ENCODE data around the gene MRE11. TPM values are rescaled to one million over a fixed set of nuclear protein-coding genes. Genes with fewer than 3 reads are reported as not detected.

Gene MRE11
- total and polyA plus RNA-seq, 9 donors, result 5.6 to 23.5 (median 18.4) TPM

- Histone ChIP-seq H3K36me3 (no peaks in the 10 kb centered on the region), H3K27ac (peak overlapping the region in 1 of 2 donors; percentile 14), H3K4me3 (no peak overlapping the region), H3K4me1 (ENCODE audit: insufficient read depth) (peaks cover 3% of the 10 kb centered on the region), H3K27me3 (no peaks in the 10 kb centered on the region), H3K9me3 (no peaks in the 10 kb centered on the region)
- 31 to 47% (median 39%) methylated on average over 6 of the region's 6 CpGs for WGBS, 3 donors
- TF ChIP-seq CTCF (IDR thresholded peaks at IDR 0.05) (no peak), EP300 (IDR thresholded peaks at IDR 0.05) (no peak), POLR2A (IDR thresholded peaks at IDR 0.05) (no peak)
- DNase-seq, result no peak
- intact Hi-C loops (cut with DNase I), result no loop called here
Observed at GRCh38 chr11:94533696-94534630, 40.3 kb upstream of the MRE11 start.

- H3K9me3 ChIP-seq, result no peaks in the 10 kb centered on the region
- H3K27ac ChIP-seq, result no peak overlapping the region
- intact Hi-C loops (cut with DNase I), result no loop called here
- WGBS, 3 donors, result 90 to 97% (median 95%) methylated on average over 1 of the region's 1 CpG
- TF ChIP-seq EP300 (IDR thresholded peaks at IDR 0.05) (no peak), POLR2A (IDR thresholded peaks at IDR 0.05) (no peak), CTCF (IDR thresholded peaks at IDR 0.05) (no peak)
- H3K4me3 ChIP-seq, result no peak overlapping the region
- peaks cover 3% of the 10 kb centered on the region for H3K4me1 ChIP-seq (ENCODE audit: insufficient read depth)
- H3K36me3 ChIP-seq, result no peaks in the 10 kb centered on the region
- no peak for DNase-seq
- H3K27me3 ChIP-seq, result no peaks in the 10 kb centered on the region
Observed at GRCh38 chr11:94533206-94533605, 39.6 kb upstream of the MRE11 start.

DNA sequence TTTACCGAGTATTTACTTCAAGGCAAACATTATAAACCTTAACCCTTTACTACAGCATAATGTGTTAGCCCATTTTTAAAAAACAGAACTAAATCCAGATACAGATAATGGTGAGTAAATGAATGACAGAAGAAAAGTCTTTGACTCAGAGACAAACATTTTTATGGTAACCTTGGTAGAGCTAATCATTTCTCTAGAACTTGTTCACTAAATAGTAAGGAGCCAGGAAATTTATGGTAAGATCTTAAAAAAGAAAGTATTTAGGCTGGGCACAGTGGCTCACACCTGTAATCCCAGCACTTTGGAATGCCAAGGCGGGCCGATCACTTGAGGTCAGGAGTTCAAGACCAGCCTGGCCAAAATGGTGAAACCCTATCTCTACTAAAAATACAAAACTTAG, 38.6 kb upstream of the MRE11 start:
- Histone ChIP-seq H3K27ac (no peak overlapping the region), H3K4me3 (no peak overlapping the region), H3K9me3 (no peaks in the 10 kb centered on the region), H3K36me3 (no peaks in the 10 kb centered on the region), H3K27me3 (no peaks in the 10 kb centered on the region), H3K4me1 (ENCODE audit: insufficient read depth) (peaks cover 3% of the 10 kb centered on the region)
- DNase-seq, result no peak
- TF ChIP-seq CTCF (IDR thresholded peaks at IDR 0.05) (no peak), EP300 (IDR thresholded peaks at IDR 0.05) (no peak), POLR2A (IDR thresholded peaks at IDR 0.05) (no peak)
- WGBS, 3 donors, result 84 to 94% (median 90%) methylated on average over 3 of the region's 3 CpGs
- intact Hi-C loops (cut with DNase I), result no loop called here

DNA sequence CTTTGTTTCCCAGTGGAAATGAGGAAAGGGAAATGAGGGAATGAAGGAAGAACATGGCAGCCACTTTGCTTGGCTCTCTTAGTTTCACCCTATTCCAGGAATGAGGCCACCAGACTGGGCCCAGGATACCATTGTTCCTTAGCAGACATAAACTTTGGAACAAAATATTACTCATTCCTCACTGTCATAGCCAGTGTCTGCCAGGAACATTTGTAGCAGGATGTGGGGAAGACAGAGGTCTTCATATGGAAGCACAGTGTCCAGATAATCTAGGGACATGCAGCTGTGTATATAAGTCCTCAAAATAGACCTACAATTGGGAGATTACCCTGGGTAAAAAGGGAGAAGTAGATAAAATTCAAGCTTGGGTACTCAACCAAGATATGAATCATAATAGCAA, 34.9 kb upstream of the MRE11 start:
- no peaks in the 10 kb centered on the region for H3K9me3 ChIP-seq
- no peak overlapping the region for H3K4me3 ChIP-seq
- no peaks in the 10 kb centered on the region for H3K27me3 ChIP-seq
- H3K27ac ChIP-seq, result no peak overlapping the region
- H3K4me1 ChIP-seq (ENCODE audit: insufficient read depth), result no peaks in the 10 kb centered on the region
- intact Hi-C loops (cut with DNase I), result loop anchor here in 1 of 4 donors (10.0 kb wide), 1 partner anchor 366 kb away; no protein-coding TSS in a partner anchor
- no peak for TF ChIP-seq POLR2A (IDR thresholded peaks at IDR 0.05)
- no peak for TF ChIP-seq CTCF (IDR thresholded peaks at IDR 0.05)
- TF ChIP-seq EP300 (IDR thresholded peaks at IDR 0.05), result no peak
- DNase-seq, result no peak
- H3K36me3 ChIP-seq, result no peaks in the 10 kb centered on the region
